ENCODE results near the gene IP6K2.
A peak's percentile ranks its signal among the peaks of the same experiment; 100 is the strongest.

IP6K2 gene

DNA sequence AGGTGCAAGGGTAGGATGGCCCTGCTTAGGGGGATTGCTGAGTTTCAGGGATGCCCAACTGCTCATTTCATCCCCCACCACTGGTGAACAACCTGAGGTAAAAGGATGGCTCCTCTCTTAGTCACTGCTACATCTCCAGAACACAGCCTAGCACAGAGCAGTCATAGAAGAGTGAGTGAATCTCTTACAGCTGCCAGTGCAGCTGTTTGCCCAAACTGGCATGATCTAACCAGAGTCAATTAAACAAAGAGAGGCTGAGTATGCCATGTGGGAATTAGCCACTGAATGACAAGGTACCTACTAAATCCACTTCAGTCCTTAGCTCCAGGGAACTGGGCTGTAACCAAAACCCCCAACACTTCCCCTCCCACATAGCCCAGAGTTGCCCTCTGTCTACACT is 24.5 kb downstream of the IP6K2 start:
- no peak for DNase-seq (ENCODE audit: low read depth in 4 of 4, low spot score in 1 of 4)

GRCh38 chr3:48690846-48691458 is 26.1 kb downstream of the IP6K2 start:
- DNase-seq (ENCODE audit: low read depth in 4 of 4, low spot score in 1 of 4): no peak

- no peak for DNase-seq (ENCODE audit: low read depth in 4 of 4, low spot score in 1 of 4)
These were observed 27.6 kb downstream of the IP6K2 start for GRCh38 chr3:48689384-48689783.

GRCh38 chr3:48688737-48689075 is 28.3 kb downstream of the IP6K2 start:
- DNase-seq (ENCODE audit: low read depth in 4 of 4, low spot score in 1 of 4): no peak

GRCh38 chr3:48688032-48688736 is 28.8 kb downstream of the IP6K2 start:
- no peak for DNase-seq (ENCODE audit: low read depth in 4 of 4, low spot score in 1 of 4)

DNA sequence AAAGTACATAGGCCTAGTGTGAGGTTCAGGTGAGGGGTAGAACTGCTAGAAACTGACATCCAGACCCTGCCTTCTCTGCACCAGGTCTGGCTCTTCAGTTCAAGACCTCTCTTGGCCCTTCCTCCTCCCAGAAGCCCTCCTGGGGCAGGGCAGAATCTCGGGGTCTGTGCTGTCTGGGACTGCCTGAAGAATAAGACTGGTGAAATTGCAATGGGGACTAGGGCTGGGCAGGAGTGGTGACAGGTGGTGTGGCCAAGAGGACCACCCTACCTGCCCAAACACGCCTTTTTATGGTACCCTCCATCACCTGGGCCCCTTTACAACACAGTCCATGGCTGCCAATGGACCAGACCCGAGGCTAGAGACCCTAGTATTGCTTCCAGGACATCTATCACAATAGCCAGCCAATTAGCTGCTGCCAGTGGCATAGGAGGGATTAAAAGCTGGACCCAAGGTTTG is 29.8 kb downstream of the IP6K2 start:
- DNase-seq (ENCODE audit: low read depth in 4 of 4, low spot score in 1 of 4): no peak

- no peak for DNase-seq (ENCODE audit: low read depth in 4 of 4, low spot score in 1 of 4)
These were observed 30.3 kb downstream of the IP6K2 start for GRCh38 chr3:48686538-48687219.

GRCh38 chr3:48685603-48686511 is 31.2 kb downstream of the IP6K2 start, which contains the start of gene NCKIPSD:
Gene NCKIPSD (minus strand): TSS chr3:48685915. CDS start chr3:48685807, 108 bp downstream.
- DNase-seq (ENCODE audit: low read depth in 4 of 4, low spot score in 1 of 4): peak; percentile 86 to 92 (median 88)

GRCh38 chr3:48685293-48685602 is 31.8 kb downstream of the IP6K2 start:
- DNase-seq (ENCODE audit: low read depth in 4 of 4, low spot score in 1 of 4): no peak

DNA sequence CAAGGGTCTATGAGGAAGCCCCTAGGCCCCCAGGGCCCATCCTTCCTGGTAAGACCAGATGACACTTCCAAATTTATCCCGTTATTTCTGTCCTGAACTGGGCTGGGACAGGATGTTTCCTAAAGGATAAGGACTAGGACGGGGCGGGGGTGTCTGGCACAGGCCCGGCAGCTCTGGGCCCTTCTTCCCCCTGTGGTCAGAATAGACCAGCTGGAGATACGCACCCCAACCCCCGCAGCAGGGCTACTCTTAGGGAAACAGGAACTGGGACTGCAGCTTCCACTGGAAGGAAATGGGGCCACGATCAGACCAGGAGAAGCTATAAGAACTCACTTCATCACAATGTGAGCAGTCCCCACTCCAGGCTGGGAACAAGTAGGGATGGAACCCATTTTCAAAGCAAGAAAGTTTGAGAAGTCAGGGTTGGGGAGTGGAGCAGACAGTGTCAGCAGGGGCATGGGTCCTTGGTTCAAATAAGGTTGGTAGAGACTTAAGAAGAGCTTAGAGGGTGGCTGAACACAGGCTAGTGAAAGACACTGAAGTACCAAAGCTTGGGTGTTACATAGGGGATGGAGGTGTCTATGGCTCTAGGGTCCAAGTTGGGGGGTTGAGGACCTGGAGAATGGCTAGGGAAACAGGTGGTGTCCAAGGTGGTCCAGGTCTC is 32.4 kb downstream of the IP6K2 start:
- DNase-seq (ENCODE audit: low read depth in 4 of 4, low spot score in 1 of 4): no peak

DNA sequence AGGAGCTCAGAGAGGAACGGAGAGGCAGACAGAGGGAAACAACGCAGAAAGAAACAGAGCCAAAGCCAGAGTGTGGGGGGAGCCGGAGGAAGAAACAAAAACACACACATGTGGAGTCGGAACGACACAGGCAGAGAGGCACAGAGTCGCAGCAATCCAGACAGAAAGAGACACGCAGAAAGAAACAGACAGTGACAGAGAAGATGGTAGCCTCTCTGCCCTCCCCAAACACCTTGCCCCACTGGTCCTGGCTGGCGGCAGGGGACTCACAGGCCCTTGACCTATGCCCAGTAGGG is 33.0 kb downstream of the IP6K2 start:
- no peak for DNase-seq (ENCODE audit: low read depth in 4 of 4, low spot score in 1 of 4)

DNA sequence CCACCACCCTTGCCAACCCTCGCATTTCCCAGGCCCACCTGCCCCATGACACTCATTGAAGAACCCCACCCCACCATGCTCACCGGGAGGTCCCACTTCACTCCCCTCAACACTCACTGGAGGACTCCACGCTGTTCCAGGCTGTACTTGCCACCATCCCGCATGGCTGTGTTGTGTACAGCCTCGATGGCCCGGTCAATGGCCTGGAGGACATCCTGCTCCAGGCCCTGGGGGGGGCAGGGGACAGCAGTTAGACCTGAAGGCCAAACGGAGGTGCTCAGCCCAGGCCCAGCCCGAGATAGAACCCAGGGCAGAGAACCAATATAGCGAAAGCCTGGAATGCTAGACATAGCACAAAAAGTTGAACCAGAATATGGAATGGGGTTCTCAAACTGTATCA is 34.2 kb downstream of the IP6K2 start:
- no peak for DNase-seq (ENCODE audit: low read depth in 4 of 4, low spot score in 1 of 4)

GRCh38 chr3:48681974-48682610 is 34.9 kb downstream of the IP6K2 start:
- no peak for DNase-seq (ENCODE audit: low read depth in 4 of 4, low spot score in 1 of 4)

- DNase-seq (ENCODE audit: low read depth in 4 of 4, low spot score in 1 of 4): no peak
These were observed 35.5 kb downstream of the IP6K2 start for GRCh38 chr3:48681541-48681880.

- no peak for DNase-seq (ENCODE audit: low read depth in 4 of 4, low spot score in 1 of 4)
These were observed 36.0 kb downstream of the IP6K2 start for GRCh38 chr3:48680811-48681540.

DNA sequence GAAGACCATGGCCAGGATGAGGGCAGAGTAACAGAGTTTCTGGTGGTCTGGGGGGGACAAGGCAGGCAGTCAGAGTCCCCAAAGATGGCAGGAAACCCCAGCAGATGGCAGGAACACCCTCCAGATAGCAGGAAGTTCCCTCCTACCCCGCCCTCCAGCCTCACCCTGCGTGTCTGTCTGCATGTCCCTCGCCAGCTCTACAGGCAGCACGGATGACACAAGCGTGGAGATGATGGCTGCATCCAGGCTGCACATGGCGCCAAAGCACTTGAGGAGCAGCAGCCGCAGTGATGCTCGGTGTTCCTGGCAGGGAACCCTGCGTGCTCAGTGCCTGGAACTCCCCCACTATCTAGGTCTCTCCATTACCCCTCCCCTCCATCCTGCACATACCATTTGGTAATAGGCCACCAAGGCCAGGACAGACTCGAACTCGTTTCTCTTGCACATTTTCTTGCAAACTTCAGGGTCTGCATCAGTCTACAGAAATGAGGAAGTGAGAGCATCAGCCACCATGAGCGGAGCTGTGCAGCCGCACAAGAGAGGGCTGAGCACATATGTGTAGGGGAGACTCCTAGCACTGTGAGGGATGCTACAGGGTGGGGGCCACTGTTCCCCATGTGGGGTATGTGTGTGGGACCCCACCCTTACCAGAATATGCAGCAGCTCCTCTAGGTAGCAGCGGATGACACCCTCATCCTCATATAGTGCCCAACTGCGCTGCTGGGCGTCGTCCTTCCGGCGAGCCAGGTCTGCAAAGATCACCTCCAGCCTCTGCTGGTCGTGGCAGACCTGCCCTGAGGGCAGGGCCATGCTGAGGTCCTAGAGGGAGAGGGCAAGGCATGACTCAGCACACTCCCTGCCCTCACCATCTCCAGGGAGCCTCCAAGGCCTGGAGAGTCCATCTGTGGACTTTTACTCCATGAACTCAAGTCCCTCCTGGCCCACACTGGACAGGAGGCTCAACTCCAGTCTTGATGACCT is 37.3 kb downstream of the IP6K2 start:
- DNase-seq (ENCODE audit: low read depth in 4 of 4, low spot score in 1 of 4): no peak

GRCh38 chr3:48678566-48679380 is 38.2 kb downstream of the IP6K2 start:
- no peak for DNase-seq (ENCODE audit: low read depth in 4 of 4, low spot score in 1 of 4)

DNA sequence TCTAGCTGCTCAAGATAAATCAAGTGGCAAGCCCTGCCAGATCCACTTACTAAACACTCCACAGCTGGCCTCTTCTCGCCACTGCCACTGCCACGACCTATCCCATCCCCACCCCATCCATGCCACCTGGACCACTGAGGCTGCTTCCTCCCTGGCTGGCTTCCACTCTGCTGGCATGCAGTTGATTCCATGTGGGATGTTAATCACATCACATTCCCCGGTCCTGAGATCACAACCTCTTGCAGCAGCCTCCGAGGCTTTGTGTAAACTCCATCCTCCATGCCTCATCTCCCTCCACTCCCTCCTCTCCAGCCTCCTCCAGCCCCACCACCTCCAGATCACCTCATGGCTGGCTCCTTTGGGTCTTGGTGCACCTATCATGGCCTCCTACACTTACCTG is 39.0 kb downstream of the IP6K2 start:
- DNase-seq (ENCODE audit: low read depth in 4 of 4, low spot score in 1 of 4): no peak

Data from stimulated activated CD4-positive, alpha-beta T cell treated with anti-CD3 and anti-CD28 coated beads, Interleukin-1b, Interleukin-23, amount 100 ng/mL, for 24 hours (primary cell).